IMR-90 (cell line): ENCODE results near the gene DTD1. TPM values are rescaled to one million over a fixed set of nuclear protein-coding genes. Genes with fewer than 3 reads are reported as not detected.
A peak's percentile ranks its signal among the peaks of the same experiment; 100 is the strongest.

Source experiments
- ATAC-seq: fragments of 200-7000 bp; cut with Tn5 transposase; 2 replicates; pipeline ENCODE4 v1.9.1; 2020; ENCODE audit warnings: low read depth, mild to moderate bottlenecking, moderate library complexity
- BruUV-seq: library from RNA; stranded (reverse); fragments of 400-500 nt; replicated peaks from 2 replicates; lab custom pipeline; 2021; lab: Mats Ljungman, UMichigan
- CTCF ChIA-PET: fragments of 300-600 bp; formaldehyde crosslinking; extraction: SDS; loops from one replicate; lab custom pipeline; 2021; ENCODE audit warnings: antibody characterized with exemption; lab: Yijun Ruan, JAX
- POLR2A ChIA-PET: fragments of 300-600 bp; sonication (Branson Sonifier 250); formaldehyde crosslinking; loops from one replicate; lab custom pipeline; 2022; ENCODE audit warnings: antibody characterized with exemption; ENCODE audit not compliant: unreplicated experiment; lab: Charles Lee
- DNase-seq: peaks from one replicate; pipeline ENCODE4 v3.0.0; 2013
- H2AFZ ChIP-seq: replicated peaks from 2 replicates; pipeline ENCODE3; 2013; ENCODE audit warnings: low read length, mild to moderate bottlenecking; ENCODE audit not compliant: poor library complexity
- H2AK5ac ChIP-seq: 2 replicates; pipeline ENCODE4 v1.6.1; 2013; ENCODE audit warnings: low read depth, low read length, inconsistent platforms
- H2AK9ac ChIP-seq: replicated peaks from 2 replicates; pipeline ENCODE3; 2013; ENCODE audit warnings: mild to moderate bottlenecking, low read depth, low read length, moderate library complexity; ENCODE audit not compliant: poor library complexity
- H2BK120ac ChIP-seq: 2 replicates; pipeline ENCODE4 v1.6.1; 2013; ENCODE audit warnings: low read depth, low read length, inconsistent platforms
- H2BK15ac ChIP-seq: 3 replicates; pipeline ENCODE4 v1.6.1; 2013; ENCODE audit warnings: low read depth, low read length, inconsistent platforms
- H2BK20ac ChIP-seq: 2 replicates; pipeline ENCODE4 v1.6.1; 2013; ENCODE audit warnings: low read depth, mild to moderate bottlenecking, inconsistent platforms, low read length, moderate library complexity
- H2BK5ac ChIP-seq: 2 replicates; pipeline ENCODE4 v1.6.1; 2013; ENCODE audit warnings: mild to moderate bottlenecking, low read depth, low read length, inconsistent platforms; ENCODE audit not compliant: poor library complexity, severe bottlenecking
- H3K14ac ChIP-seq: replicated peaks from 2 replicates; pipeline ENCODE4 v1.6.1; 2013; ENCODE audit warnings: low read depth, low read length, inconsistent platforms
- H3K18ac ChIP-seq: 2 replicates; pipeline ENCODE4 v1.6.1; 2013; ENCODE audit warnings: low read depth, low read length, control low read depth
- H3K23ac ChIP-seq: 2 replicates; pipeline ENCODE4 v1.6.1; 2013; ENCODE audit warnings: low read depth, low read length, inconsistent platforms
- H3K27ac ChIP-seq: 2 replicates; pipeline ENCODE4 v1.5.1; 2013; ENCODE audit warnings: mild to moderate bottlenecking, control low read depth, low read length; ENCODE audit not compliant: insufficient read depth
- H3K27me3 ChIP-seq: 2 replicates; pipeline ENCODE4 v1.6.1; 2013; ENCODE audit warnings: low read length; ENCODE audit not compliant: control insufficient read depth, insufficient read depth
- H3K36me3 ChIP-seq: 2 replicates; pipeline ENCODE4 v1.6.1; 2013; ENCODE audit warnings: low read length, mixed read lengths; ENCODE audit not compliant: control insufficient read depth, insufficient read depth
- H3K4ac ChIP-seq: 2 replicates; pipeline ENCODE4 v1.6.1; 2013; ENCODE audit warnings: low read depth, low read length, inconsistent platforms
- H3K4me1 ChIP-seq: 2 replicates; pipeline ENCODE4 v1.6.1; 2013; ENCODE audit warnings: low read length, mixed read lengths; ENCODE audit not compliant: control insufficient read depth, insufficient read depth
- H3K4me2 ChIP-seq: 2 replicates; pipeline ENCODE4 v1.6.1; 2013; ENCODE audit warnings: low read depth, mild to moderate bottlenecking, control low read depth, low read length, moderate library complexity
- H3K4me3 ChIP-seq: 2 replicates; pipeline ENCODE4 v1.5.1; 2013; ENCODE audit warnings: low read depth, mild to moderate bottlenecking, control low read depth, low read length, moderate library complexity; ENCODE audit not compliant: insufficient read depth
- H3K56ac ChIP-seq: 2 replicates; pipeline ENCODE4 v1.6.1; 2013; ENCODE audit warnings: low read length, inconsistent platforms; ENCODE audit not compliant: insufficient read depth; ENCODE audit errors: extremely low read depth
- H3K79me1 ChIP-seq, 2 experiments: 2 replicates each; pipeline ENCODE4 v1.6.1; 2013; ENCODE audit warnings: low read length in 2 of 2, inconsistent platforms in 1 of 2, low read depth in 1 of 2
- H3K9ac ChIP-seq: 2 replicates; pipeline ENCODE4 v1.6.1; 2013; ENCODE audit warnings: low read depth, low read length, control low read depth
- H3K9me1 ChIP-seq: 2 replicates; pipeline ENCODE4 v1.6.1; 2013; ENCODE audit warnings: low read length, inconsistent platforms; ENCODE audit not compliant: insufficient read depth
- H3K9me3 ChIP-seq: 2 replicates; pipeline ENCODE4 v1.6.1; 2013; ENCODE audit warnings: low read length; ENCODE audit not compliant: control insufficient read depth, insufficient read depth
- H4K20me1 ChIP-seq: 2 replicates; pipeline ENCODE4 v1.6.1; 2013; ENCODE audit warnings: low read length, inconsistent platforms; ENCODE audit not compliant: insufficient read depth
- H4K5ac ChIP-seq: 2 replicates; pipeline ENCODE4 v1.6.1; 2013; ENCODE audit warnings: mild to moderate bottlenecking, low read depth, low read length, control low read depth
- H4K8ac ChIP-seq, 2 experiments: 2 replicates each; pipeline ENCODE4 v1.6.1; 2013; ENCODE audit warnings: low read depth in 2 of 2, low read length in 2 of 2, control low read depth in 1 of 2, inconsistent platforms in 1 of 2
- H4K91ac ChIP-seq: 2 replicates; pipeline ENCODE4 v1.6.1; 2013; ENCODE audit warnings: low read depth, low read length, inconsistent platforms; ENCODE audit not compliant: insufficient read depth
- MXI1 ChIP-seq: IDR thresholded peaks from 2 replicates; pipeline ENCODE4 v1.6.1; 2012; ENCODE audit warnings: low read depth, mild to moderate bottlenecking, low read length, moderate library complexity, borderline replicate concordance
- POLR2A ChIP-seq: IDR thresholded peaks from 2 replicates; pipeline ENCODE4 v1.6.1; 2012; ENCODE audit warnings: mild to moderate bottlenecking, low read depth, low read length
- RCOR1 ChIP-seq: IDR thresholded peaks from 2 replicates; pipeline ENCODE4 v1.6.1; 2012; ENCODE audit warnings: mild to moderate bottlenecking, low read length, improper control_type of control experiment; ENCODE audit not compliant: insufficient replicate concordance
- USF2 ChIP-seq: fragments of 150-350 bp; IDR thresholded peaks from 2 replicates; pipeline ENCODE4 v1.6.1; 2017; ENCODE audit warnings: mild to moderate bottlenecking, antibody characterized with exemption, low read length, low read depth
- WGBS, 2 experiments: methylation state at CpG; one replicate each; pipeline versions ENCODE4 v1.1.5 to v1.1.7; 2013; ENCODE audit warnings: missing lambda C conversion rate in 2 of 2; ENCODE audit not compliant: insufficient read length in 1 of 2; ENCODE audit errors: extremely low coverage in 2 of 2; 5-methylcytosine and 5-hydroxymethylcytosine counted together
- dilution Hi-C: fragments of 300-500 bp; cut with HindIII; formaldehyde crosslinking; loops from one replicate; pipeline ENCODE4 v1.14.3; 2018; ENCODE audit warnings: low sequenced_read_pairs; ENCODE audit not compliant: unreplicated experiment
- in situ Hi-C: fragments of 300-500 bp; cut with MboI; formaldehyde crosslinking; loops from 3 replicates; pipeline ENCODE4 v1.14.3; 2019; ENCODE audit warnings: low sequenced_read_pairs, inconsistent platforms, mixed read lengths
- intact Hi-C: fragments of 100-400 bp; cut with micrococcal nuclease; formaldehyde crosslinking; loops from 2 replicates; pipeline ENCODE4 v1.10.0; 2022
- polyA plus RNA-seq, 3 experiments: library from polyadenylated mRNA; depleted of rRNA; stranded (reverse); fragments of >200 nt; gene quantifications; 2 replicates each; pipeline ENCODE4 v1.2.3, GENCODE V29; 2012; ENCODE audit warnings: low replicate concordance in 1 of 3
- total RNA-seq: library from RNA; depleted of rRNA; stranded (reverse); fragments of >200 nt; gene quantifications from 2 replicates; pipeline ENCODE4 v1.2.3, GENCODE V29; 2012

The DTD1 gene
- total and polyA plus RNA-seq, 2 of the 4 experiments (the other 2 are of a cell fraction), result 73.1 to 101 TPM

DNA sequence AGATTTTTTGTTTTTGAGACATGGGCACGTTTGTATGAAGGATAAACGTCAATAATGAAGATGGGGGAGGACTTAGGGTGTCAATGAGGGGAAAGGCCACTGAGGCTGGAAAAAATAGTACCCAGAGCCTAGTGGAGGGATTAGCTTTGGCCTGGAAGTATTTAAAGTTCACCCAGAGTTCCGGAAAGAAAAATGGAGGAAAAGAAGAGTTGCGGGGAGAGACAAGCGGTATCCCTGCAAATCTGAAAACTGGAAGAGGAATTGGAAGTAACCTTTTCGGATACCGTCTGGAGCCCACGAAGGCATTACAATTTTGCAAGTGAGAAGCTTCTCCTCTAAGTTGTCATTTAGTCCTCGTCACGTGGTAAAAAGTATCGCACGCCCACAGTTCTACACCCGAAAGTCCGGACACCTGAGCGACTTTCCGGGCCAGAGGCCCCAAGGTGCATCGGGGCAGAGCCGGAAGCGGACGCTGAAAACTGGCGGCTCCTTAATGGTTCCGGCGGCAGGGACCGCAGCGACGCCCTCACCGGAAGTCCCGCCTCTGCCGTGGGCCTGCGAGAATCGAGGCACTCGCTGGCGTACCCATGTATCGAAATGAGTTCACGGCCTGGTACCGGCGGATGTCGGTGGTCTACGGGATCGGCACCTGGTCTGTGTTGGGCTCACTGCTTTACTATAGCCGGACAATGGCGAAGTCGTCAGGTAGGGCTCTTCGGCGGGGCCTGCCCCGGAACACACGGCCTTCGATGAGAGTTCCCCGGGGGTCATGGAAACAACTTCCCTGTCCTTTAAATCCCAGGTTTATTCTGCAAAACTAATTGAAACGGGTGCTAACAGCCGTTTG, 20.7 kb upstream of the DTD1 start, which contains the start of gene SMIM26:
SMIM26 (plus strand) TSS at position 541 of the 847 bp plus-strand sequence; CDS start at position 588, 47 bp downstream.
- H3K4ac ChIP-seq, result peak within 1 kb of the TSS; percentile 98
- H4K91ac ChIP-seq, result peak within 1 kb of the TSS; percentile 90
- ChIA-PET POLR2A (interaction anchor here (0.6 kb wide), 1 partner anchor 18 kb away, joined by 10 read pairs; no protein-coding TSS in a partner anchor), CTCF (no interaction called here)
- peak within 1 kb of the TSS; percentile 99 for H3K27ac ChIP-seq
- DNase-seq (peak; percentile 82), ATAC-seq (peak; percentile 98)
- BruUV-seq, result TSS peak; percentile 86
- peaks cover 10 to 33% of the 10 kb centered on the region in 2 experiments for H3K79me1 ChIP-seq
- dilution Hi-C loops (no loop called here), intact Hi-C loops (no loop called here), in situ Hi-C loops (no loop called here)
- H3K4me1 ChIP-seq, result peaks cover 2% of the 10 kb centered on the region; the same call in 1 of the 2 replicates
- H3K56ac ChIP-seq, result peak within 1 kb of the TSS; percentile 90
- H4K8ac ChIP-seq, result peak within 1 kb of the TSS; percentile 97 to 98
- peak within 1 kb of the TSS; percentile 97 for H3K14ac ChIP-seq
- peaks cover 9% of the 10 kb centered on the region for H3K9me1 ChIP-seq
- H2AK5ac ChIP-seq, result peak within 1 kb of the TSS; percentile 72; the same call in 1 of the 2 replicates
- H2BK5ac ChIP-seq, result peak within 1 kb of the TSS; percentile 93
- H4K20me1 ChIP-seq, result no peaks in the 10 kb centered on the region
- TF ChIP-seq RCOR1 (no peak), POLR2A (peak; percentile 61; the same call in 1 of the 2 replicates), MXI1 (peak; percentile 28; the same call in 1 of the 2 replicates), USF2 (peak; percentile 49)
- no peak within 1 kb of the TSS; the same call in 2 of the 3 replicates for H2BK15ac ChIP-seq
- WGBS, 2 experiments, result 1% methylated on average over 29 of the region's 51 CpGs; no CpG with 5 or more reads in 1 of the 2 experiments
- H2BK120ac ChIP-seq, result peak within 1 kb of the TSS; percentile 38
- peaks cover 8% of the 10 kb centered on the region for H3K36me3 ChIP-seq
- no peak within 1 kb of the TSS for H2BK20ac ChIP-seq
- peak within 1 kb of the TSS; percentile 95 for H3K18ac ChIP-seq
- H2AFZ ChIP-seq, result peak within 1 kb of the TSS; percentile 97
- peak within 1 kb of the TSS; percentile 100 for H3K9ac ChIP-seq
- H3K4me2 ChIP-seq, result peak within 1 kb of the TSS; percentile 84
- H3K4me3 ChIP-seq, result peak within 1 kb of the TSS; percentile 97
- H3K23ac ChIP-seq, result peak within 1 kb of the TSS; percentile 96
- H2AK9ac ChIP-seq, result peak within 1 kb of the TSS; percentile 48
- no peaks in the 10 kb centered on the region for H3K27me3 ChIP-seq
- peak within 1 kb of the TSS; percentile 99 for H4K5ac ChIP-seq
- no peaks in the 10 kb centered on the region for H3K9me3 ChIP-seq
